GM20000 (cell line): ENCODE data around the gene C4orf50.

Experiments
- DNase-seq: peaks from one replicate; pipeline ENCODE4 v3.0.0; 2012; ENCODE audit warnings: low spot score
- CTCF ChIP-seq: IDR thresholded peaks from 2 replicates; pipeline ENCODE4 v1.5.1; 2012; ENCODE audit warnings: mild to moderate bottlenecking, control low read depth; ENCODE audit errors: extremely low read depth, missing control alignments

The C4orf50 gene

GRCh38 chr4:5992828-5993321 lies 25.4 kb downstream of the C4orf50 start:
- no peak for DNase-seq
- no peak for TF ChIP-seq CTCF

- TF ChIP-seq CTCF, result no peak
- no peak for DNase-seq
Measured at GRCh38 chr4:5992171-5992827, 25.9 kb downstream of the C4orf50 start.

- no peak for DNase-seq
- TF ChIP-seq CTCF, result no peak
Measured at GRCh38 chr4:5991405-5991804, 26.8 kb downstream of the C4orf50 start.

- no peak for TF ChIP-seq CTCF
- no peak for DNase-seq
Measured at GRCh38 chr4:5990446-5991160, 27.6 kb downstream of the C4orf50 start.

GRCh38 chr4:5989236-5990225 lies 28.7 kb downstream of the C4orf50 start:
- no peak for TF ChIP-seq CTCF
- no peak for DNase-seq

GRCh38 chr4:5988086-5988845 lies 30.0 kb downstream of the C4orf50 start:
- no peak for TF ChIP-seq CTCF
- DNase-seq, result no peak
